Neutrophil (primary cell): ENCODE measurements around the gene GTF3C1.

ENCODE experiments used
- H3K27ac ChIP-seq: fragments of 200-600 bp; sonication (generic); 2 replicates; pipeline ENCODE4 v1.5.1; 2016; ENCODE audit warnings: mild to moderate bottlenecking, moderate library complexity
- H3K27me3 ChIP-seq: fragments of 200-600 bp; sonication (generic); 2 replicates; pipeline ENCODE4 v1.6.0; 2016; ENCODE audit warnings: mild to moderate bottlenecking
- H3K36me3 ChIP-seq: fragments of 200-600 bp; sonication (generic); 2 replicates; pipeline ENCODE4 v1.5.1; 2017
- H3K4me1 ChIP-seq, 2 experiments: fragments of 200-600 bp in 1 of 2; sonication (generic) in 1 of 2; 1 replicate in 1 of 2; 2 replicates in 1 of 2; pipeline versions ENCODE4 v1.5.1 to v1.6.1; 2013 to 2016; ENCODE audit warnings: low read depth in 1 of 2, low read length in 1 of 2, mild to moderate bottlenecking in 1 of 2, moderate library complexity in 1 of 2; ENCODE audit not compliant: control insufficient read depth in 1 of 2, insufficient read depth in 1 of 2
- H3K4me3 ChIP-seq, 2 experiments: fragments of 200-600 bp in 1 of 2; sonication (generic) in 1 of 2; 1 replicate in 1 of 2; 2 replicates in 1 of 2; pipeline ENCODE4 v1.5.1; 2013 to 2016; ENCODE audit warnings: low read depth in 1 of 2, low read length in 1 of 2, mild to moderate bottlenecking in 1 of 2, moderate library complexity in 1 of 2
- H3K9me3 ChIP-seq: fragments of 200-600 bp; sonication (generic); 2 replicates; pipeline ENCODE4 v1.5.1; 2016
- TF ChIP-seq, protein P1 (sequence below): fragments of 200-600 bp; sonication (generic); IDR thresholded peaks from 2 replicates; pipeline ENCODE4 v1.5.1; 2016; ENCODE audit warnings: antibody characterized with exemption

GTF3C1 gene

DNA sequence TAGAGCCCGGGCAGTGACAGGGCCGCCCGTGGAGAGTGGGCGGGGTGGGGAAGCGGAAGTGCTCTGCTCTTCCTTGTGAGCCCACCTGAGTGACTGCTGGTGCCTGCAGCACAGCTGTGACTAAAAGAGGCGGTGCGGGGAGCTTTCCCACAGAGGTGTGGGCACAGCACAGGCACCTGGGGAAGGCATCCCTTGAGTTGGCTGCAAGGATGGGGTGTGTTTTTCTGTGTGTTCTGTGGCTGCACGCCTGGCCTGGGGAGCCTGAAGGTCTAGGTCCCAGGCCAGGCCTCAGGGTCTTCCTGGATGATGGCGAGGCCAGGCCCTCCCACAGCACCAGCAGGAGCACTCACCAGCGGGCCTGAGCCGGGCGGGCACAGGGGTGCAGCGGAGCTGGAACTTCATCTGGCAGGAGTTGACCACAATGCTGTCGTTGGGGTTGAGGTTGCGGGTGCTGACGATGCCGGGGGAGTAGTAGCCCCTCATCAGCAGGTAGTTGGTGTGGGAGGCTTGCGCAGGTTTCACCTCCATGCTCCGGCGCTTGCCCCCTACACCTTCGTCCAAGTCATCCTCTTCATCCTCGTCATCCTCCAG is 80.7 kb downstream of the GTF3C1 start:
- H3K36me3 ChIP-seq, result peaks cover 100% of the 10 kb centered on the region
- no peak overlapping the region for H3K27ac ChIP-seq
- no peaks in the 10 kb centered on the region for H3K4me1 ChIP-seq
- H3K27me3 ChIP-seq, result no peaks in the 10 kb centered on the region
- TF ChIP-seq, protein P1, sequence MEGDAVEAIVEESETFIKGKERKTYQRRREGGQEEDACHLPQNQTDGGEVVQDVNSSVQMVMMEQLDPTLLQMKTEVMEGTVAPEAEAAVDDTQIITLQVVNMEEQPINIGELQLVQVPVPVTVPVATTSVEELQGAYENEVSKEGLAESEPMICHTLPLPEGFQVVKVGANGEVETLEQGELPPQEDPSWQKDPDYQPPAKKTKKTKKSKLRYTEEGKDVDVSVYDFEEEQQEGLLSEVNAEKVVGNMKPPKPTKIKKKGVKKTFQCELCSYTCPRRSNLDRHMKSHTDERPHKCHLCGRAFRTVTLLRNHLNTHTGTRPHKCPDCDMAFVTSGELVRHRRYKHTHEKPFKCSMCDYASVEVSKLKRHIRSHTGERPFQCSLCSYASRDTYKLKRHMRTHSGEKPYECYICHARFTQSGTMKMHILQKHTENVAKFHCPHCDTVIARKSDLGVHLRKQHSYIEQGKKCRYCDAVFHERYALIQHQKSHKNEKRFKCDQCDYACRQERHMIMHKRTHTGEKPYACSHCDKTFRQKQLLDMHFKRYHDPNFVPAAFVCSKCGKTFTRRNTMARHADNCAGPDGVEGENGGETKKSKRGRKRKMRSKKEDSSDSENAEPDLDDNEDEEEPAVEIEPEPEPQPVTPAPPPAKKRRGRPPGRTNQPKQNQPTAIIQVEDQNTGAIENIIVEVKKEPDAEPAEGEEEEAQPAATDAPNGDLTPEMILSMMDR, result no peak
- H3K4me3 ChIP-seq, result no peak overlapping the region
- H3K9me3 ChIP-seq, result no peaks in the 10 kb centered on the region

DNA sequence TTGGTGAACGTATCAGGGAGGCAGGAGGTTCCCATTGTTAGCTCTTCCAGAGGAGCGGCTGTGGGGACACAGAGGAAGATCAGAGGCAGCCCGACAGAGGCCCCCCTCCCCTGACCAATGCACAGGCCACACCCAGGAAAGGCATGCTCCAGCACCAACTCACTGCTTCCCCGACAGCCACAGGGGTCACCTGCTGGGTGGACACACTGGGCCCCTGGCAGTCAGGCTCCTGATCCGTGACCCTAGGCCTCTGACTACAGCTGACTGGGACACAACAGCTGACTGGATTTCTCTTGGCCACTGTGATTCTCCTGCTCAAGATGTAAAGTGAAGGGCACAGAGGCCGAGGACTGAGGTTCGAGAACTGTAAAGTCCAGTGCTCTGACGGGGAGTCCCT is 84.2 kb downstream of the GTF3C1 start:
- Histone ChIP-seq H3K27ac (no peak overlapping the region), H3K9me3 (no peaks in the 10 kb centered on the region), H3K4me1 (no peaks in the 10 kb centered on the region), H3K36me3 (peaks cover 100% of the 10 kb centered on the region), H3K4me3 (no peak overlapping the region), H3K27me3 (no peaks in the 10 kb centered on the region)
- TF ChIP-seq, protein P1, result no peak

DNA sequence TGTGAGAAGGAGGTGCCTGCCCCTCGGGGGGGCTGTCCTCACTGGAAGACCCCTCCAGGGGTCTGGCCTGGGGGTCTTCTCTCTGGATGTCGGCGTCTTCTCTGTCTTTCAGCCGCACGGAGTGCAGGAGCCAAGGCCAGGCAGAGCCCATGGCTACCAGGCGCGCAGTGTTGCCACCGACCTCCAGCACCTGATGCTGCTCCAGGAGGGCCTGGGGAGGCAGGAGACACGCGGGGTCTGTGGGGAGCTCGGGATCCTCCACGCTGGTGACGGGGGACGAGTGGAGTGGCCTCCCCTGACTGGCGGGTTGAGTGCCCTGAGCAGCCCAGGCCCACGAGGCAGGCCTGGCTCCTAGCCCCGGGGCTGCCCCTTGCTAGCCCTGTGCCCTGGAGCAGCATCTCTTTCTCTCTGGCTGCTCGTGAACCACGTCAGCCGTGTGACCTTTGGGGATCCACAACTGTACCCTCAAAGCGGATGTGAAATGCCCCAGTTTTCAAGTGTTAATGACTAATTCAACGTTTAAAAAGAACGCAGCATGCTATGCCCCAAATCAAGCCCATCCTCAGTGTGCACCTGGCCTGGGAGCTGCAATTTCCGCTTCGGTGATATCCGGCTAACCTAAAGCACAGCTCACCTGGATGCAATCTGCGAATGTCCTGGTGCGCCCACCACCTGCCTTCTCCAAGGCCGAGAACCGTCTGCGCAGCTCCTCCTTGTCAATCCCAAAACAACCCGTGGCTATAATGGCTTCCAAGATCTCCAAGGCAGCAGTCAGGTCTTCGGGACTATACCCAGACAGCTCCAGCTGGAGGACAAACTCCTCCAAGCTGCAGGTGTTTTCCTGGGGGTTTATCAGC is 84.9 kb downstream of the GTF3C1 start:
- no peak overlapping the region for H3K27ac ChIP-seq
- H3K27me3 ChIP-seq, result no peaks in the 10 kb centered on the region
- H3K36me3 ChIP-seq, result peaks cover 100% of the 10 kb centered on the region
- no peak overlapping the region for H3K4me3 ChIP-seq
- no peaks in the 10 kb centered on the region for H3K9me3 ChIP-seq
- TF ChIP-seq, protein P1, result no peak
- H3K4me1 ChIP-seq, result no peaks in the 10 kb centered on the region

DNA sequence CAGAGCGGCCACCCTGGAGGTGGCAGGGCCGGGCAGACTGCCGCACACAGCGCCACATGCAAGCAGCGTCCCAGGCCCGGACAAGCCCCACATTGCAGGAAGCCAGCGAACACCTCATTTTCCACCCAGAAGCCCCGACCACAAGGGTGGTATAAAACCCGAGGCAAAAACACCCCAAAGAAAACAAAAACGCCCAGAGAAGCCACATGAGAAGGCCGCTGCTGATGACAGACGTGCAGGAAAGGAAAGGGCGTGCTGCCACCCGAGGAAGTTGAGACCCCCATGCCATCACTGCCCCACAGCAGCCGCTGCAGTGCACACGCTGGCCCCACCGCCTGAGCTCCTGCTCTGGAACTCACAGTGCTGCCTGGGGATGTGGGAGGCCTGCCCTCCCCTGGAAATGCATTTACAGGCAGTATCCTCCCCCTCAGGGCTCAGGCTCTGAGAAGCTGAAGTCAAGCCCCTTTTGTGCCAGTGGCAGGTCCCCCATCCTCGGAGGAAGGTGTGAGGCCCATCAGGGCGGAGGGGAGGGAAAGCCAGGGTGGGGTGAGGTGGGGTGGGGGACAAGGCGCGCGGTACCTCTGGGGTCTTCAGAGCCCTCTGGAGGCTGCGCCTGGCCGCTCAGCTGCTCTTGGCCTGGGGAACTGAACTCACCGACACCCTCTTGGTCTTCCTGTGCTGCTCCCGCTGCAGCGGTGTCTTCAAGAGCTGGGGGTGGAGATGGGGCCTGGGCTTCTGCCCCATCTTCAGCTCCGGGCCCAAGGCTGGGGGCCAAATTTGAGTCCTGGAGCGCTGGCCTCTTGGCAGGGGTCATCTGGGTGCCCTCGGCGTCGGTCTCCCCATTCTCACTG is 85.7 kb downstream of the GTF3C1 start:
- no peaks in the 10 kb centered on the region for H3K27me3 ChIP-seq
- H3K9me3 ChIP-seq, result no peaks in the 10 kb centered on the region
- H3K27ac ChIP-seq, result no peak overlapping the region
- TF ChIP-seq, protein P1, result no peak
- H3K4me1 ChIP-seq, result no peaks in the 10 kb centered on the region
- peaks cover 100% of the 10 kb centered on the region for H3K36me3 ChIP-seq
- H3K4me3 ChIP-seq, result no peak overlapping the region

DNA sequence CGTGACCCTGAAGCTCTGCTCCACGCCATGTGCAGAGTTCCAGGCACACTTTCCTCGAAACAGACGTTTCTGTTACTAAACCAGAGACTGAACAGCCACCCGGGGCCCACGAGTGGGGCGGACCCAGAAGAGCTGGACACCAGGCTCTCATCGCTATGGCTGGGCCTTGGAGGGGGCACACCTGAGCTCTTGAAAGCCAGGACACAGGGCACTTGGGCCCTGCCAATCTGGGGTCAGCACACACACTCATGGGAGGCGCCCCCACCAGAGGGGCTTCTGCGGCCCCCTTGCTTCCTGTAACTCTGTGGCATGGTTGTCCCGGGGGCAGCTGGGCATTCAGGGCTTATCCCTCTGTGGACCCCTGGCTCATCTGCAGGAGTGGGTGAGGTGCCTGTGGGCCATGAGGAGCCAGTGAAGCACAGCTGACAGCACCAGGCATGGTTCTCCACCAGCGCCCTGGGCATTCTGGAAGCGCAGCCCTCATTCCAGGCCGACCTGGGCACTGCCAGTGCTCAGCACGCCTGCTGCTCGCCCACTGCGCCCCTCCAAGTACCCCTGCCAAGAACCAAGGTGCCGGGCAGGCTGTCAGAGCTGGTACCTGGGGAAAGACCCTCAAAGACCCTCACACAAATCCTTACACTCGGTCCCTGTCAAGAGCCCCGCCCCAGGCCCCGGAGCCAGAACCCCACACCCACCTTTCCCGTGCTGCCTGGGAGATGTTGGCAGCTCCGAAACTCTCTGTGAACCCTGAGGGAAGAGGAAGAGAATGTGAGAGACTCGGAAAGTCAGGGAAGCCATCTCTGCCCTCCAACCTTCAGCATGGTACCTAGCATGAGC is 86.6 kb downstream of the GTF3C1 start:
- H3K27ac ChIP-seq, result no peak overlapping the region
- H3K4me1 ChIP-seq, result no peaks in the 10 kb centered on the region
- TF ChIP-seq, protein P1, result no peak
- no peaks in the 10 kb centered on the region for H3K27me3 ChIP-seq
- H3K4me3 ChIP-seq, result no peak overlapping the region
- H3K36me3 ChIP-seq, result peaks cover 94% of the 10 kb centered on the region
- no peaks in the 10 kb centered on the region for H3K9me3 ChIP-seq
